GM12878 (cell line): ENCODE measurements around the gene AP5Z1. TPM values are rescaled to one million over a fixed set of nuclear protein-coding genes. Genes with fewer than 3 reads are reported as not detected.

Experiments used
- ASH2L ChIP-seq: fragments of 300-600, 200-600 bp; sonication (generic); IDR thresholded peaks from 2 replicates; pipeline ENCODE4 v1.6.1; 2017; ENCODE audit warnings: low read depth, mild to moderate bottlenecking, borderline replicate concordance
- CHD1 ChIP-seq: IDR thresholded peaks from 2 replicates; pipeline ENCODE4 v1.6.1; 2012; ENCODE audit warnings: low read depth, low read length, improper control_type of control experiment
- ESRRA ChIP-seq: IDR thresholded peaks from 2 replicates; pipeline ENCODE4 v1.6.1; 2012; ENCODE audit warnings: mild to moderate bottlenecking, low read length, improper control_type of control experiment
- ETV6 ChIP-seq, 2 experiments: fragments of 450-650 bp in 1 of 2; IDR thresholded peaks in 1 of 2; conservative IDR thresholded peaks in 1 of 2; 2 replicates each; pipeline ENCODE4 v1.6.1; 2014; ENCODE audit warnings: antibody characterized with exemption in 1 of 2, borderline replicate concordance in 1 of 2, low read depth in 1 of 2, mild to moderate bottlenecking in 1 of 2, moderate library complexity in 1 of 2
- GATAD2B ChIP-seq: fragments of 450-650 bp; conservative IDR thresholded peaks from 2 replicates; pipeline ENCODE4 v1.6.1; 2017; ENCODE audit warnings: low read depth, mild to moderate bottlenecking, moderate library complexity
- IRF3 ChIP-seq: fragments of 450-650 bp; IDR thresholded peaks from 2 replicates; pipeline ENCODE4 v1.6.1; 2014; ENCODE audit warnings: mild to moderate bottlenecking
- MEF2B ChIP-seq: fragments of 450-650 bp; IDR thresholded peaks from 2 replicates; pipeline ENCODE4 v1.6.1; 2018; ENCODE audit warnings: mild to moderate bottlenecking, moderate library complexity; ENCODE audit not compliant: partially characterized antibody, poor library complexity, severe bottlenecking
- MLLT1 ChIP-seq: fragments of 450-650 bp; IDR thresholded peaks from 2 replicates; pipeline ENCODE4 v1.6.1; 2016; ENCODE audit warnings: mild to moderate bottlenecking
- MTA3 ChIP-seq: IDR thresholded peaks from 2 replicates; pipeline ENCODE4 v1.6.1; 2012; ENCODE audit warnings: low read length, inconsistent platforms, borderline replicate concordance
- PAX8 ChIP-seq: fragments of 450-650 bp; IDR thresholded peaks from 2 replicates; pipeline ENCODE4 v1.6.1; 2017; ENCODE audit warnings: mild to moderate bottlenecking, moderate library complexity
- PBX3 ChIP-seq: IDR thresholded peaks from 2 replicates; pipeline ENCODE4 v1.6.1; 2011; ENCODE audit warnings: mild to moderate bottlenecking, low read depth, low read length, moderate library complexity; ENCODE audit not compliant: insufficient replicate concordance
- SIX5 ChIP-seq: IDR thresholded peaks from 2 replicates; pipeline ENCODE4 v1.6.1; 2011; ENCODE audit warnings: mild to moderate bottlenecking, low read depth, low read length, moderate library complexity; ENCODE audit not compliant: severe bottlenecking
- SPI1 ChIP-seq: IDR thresholded peaks from 2 replicates; pipeline ENCODE4 v1.6.1; 2011; ENCODE audit warnings: low read depth, mild to moderate bottlenecking, low read length, moderate library complexity, borderline replicate concordance; ENCODE audit not compliant: insufficient read depth
- TAF1 ChIP-seq: IDR thresholded peaks from 2 replicates; pipeline ENCODE4 v1.6.1; 2011; ENCODE audit warnings: mild to moderate bottlenecking, low read depth, low read length, borderline replicate concordance
- TCF3 ChIP-seq: IDR thresholded peaks from 2 replicates; pipeline ENCODE4 v1.6.1; 2012; ENCODE audit warnings: low read depth, mild to moderate bottlenecking, low read length, borderline replicate concordance; ENCODE audit not compliant: insufficient read depth
- polyA plus RNA-seq, 11 experiments: library from polyadenylated mRNA; depleted of rRNA in 4 of 11; unstranded in 6 of 11; stranded (reverse) in 5 of 11; fragments of >200 nt; fragmentation: Nextera tagmentation in 4 of 11; fragmentation: Illumina TruSeq in 1 of 11; extraction: Ambion mirVana in 4 of 11; extraction: Trizol in 1 of 11; gene quantifications; 1 replicate in 1 of 11; 2 replicates in 10 of 11; pipeline versions ENCODE4 v1.2.1 to v1.2.3, GENCODE V29; 2011 to 2016; ENCODE audit warnings: inconsistent platforms in 2 of 11, missing spikeins in 2 of 11, low read depth in 1 of 11
- total RNA-seq, 4 experiments: library from RNA; depleted of rRNA in 3 of 4; stranded (reverse); fragments of >200 nt in 3 of 4; fragmentation: Illumina TruSeq in 1 of 4; extraction: Trizol in 1 of 4; gene quantifications; 2 replicates each; pipeline versions ENCODE4 v1.2.1 to v1.2.3, GENCODE V29; 2013 to 2021
- TF ChIP-seq, protein P1 (sequence below): fragments of 450-650 bp; formaldehyde crosslinking; IDR thresholded peaks from 2 replicates; pipeline ENCODE4 v1.4.0; 2022; ENCODE audit warnings: mild to moderate bottlenecking, moderate library complexity
- TF ChIP-seq, protein P2 (sequence below): fragments of 450-650 bp; IDR thresholded peaks from 2 replicates; pipeline ENCODE4 v1.6.1; 2017; ENCODE audit warnings: mild to moderate bottlenecking, low read depth, inconsistent platforms; ENCODE audit not compliant: poor library complexity, severe bottlenecking

The AP5Z1 gene
- total and polyA plus RNA-seq, 10 of the 15 experiments (the other 5 are each of a cell fraction or from before 2014, with no cell fraction given): 0.37 to 43.4 (median 19.4) TPM

GRCh38 chr7:4775250-4775847, at the start of gene AP5Z1 (continued):
- peak; percentile 29 for TF ChIP-seq SIX5
- TF ChIP-seq TCF3: 0 out of 2 replicates have a peak, but pooled peaks have one; percentile 8
- TF ChIP-seq, protein P1, sequence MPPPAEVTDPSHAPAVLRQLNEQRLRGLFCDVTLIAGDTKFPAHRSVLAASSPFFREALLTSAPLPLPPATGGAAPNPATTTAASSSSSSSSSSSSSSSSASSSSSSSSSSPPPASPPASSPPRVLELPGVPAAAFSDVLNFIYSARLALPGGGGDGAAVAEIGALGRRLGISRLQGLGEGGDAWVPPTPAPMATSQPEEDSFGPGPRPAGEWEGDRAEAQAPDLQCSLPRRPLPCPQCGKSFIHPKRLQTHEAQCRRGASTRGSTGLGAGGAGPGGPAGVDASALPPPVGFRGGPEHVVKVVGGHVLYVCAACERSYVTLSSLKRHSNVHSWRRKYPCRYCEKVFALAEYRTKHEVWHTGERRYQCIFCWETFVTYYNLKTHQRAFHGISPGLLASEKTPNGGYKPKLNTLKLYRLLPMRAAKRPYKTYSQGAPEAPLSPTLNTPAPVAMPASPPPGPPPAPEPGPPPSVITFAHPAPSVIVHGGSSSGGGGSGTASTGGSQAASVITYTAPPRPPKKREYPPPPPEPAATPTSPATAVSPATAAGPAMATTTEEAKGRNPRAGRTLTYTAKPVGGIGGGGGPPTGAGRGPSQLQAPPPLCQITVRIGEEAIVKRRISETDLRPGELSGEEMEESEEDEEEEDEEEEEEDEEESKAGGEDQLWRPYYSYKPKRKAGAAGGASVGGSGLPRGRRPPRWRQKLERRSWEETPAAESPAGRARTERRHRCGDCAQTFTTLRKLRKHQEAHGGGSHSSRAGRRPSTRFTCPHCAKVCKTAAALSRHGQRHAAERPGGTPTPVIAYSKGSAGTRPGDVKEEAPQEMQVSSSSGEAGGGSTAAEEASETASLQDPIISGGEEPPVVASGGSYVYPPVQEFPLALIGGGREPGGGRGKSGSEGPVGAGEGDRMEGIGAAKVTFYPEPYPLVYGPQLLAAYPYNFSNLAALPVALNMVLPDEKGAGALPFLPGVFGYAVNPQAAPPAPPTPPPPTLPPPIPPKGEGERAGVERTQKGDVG: 0 out of 2 replicates have a peak, but pooled peaks have one; percentile 65
- TF ChIP-seq SPI1: no peak
- no peak for TF ChIP-seq MLLT1
- TF ChIP-seq ETV6 (conservative IDR thresholded peaks at IDR 0.05 in 1 of 2, IDR thresholded peaks at IDR 0.05 in 1 of 2; ENCODE audit: borderline replicate concordance in 1 of 2, low read depth in 1 of 2): peak in 1 of 2 experiments; percentile 2; a peak in 1 of 4 replicates
- TF ChIP-seq PBX3: peak; percentile 95
- no peak for TF ChIP-seq ESRRA
- TF ChIP-seq MEF2B: peak; percentile 84
- peak; percentile 99; the same call in 1 of the 2 replicates for TF ChIP-seq ASH2L
- TF ChIP-seq, protein P2, sequence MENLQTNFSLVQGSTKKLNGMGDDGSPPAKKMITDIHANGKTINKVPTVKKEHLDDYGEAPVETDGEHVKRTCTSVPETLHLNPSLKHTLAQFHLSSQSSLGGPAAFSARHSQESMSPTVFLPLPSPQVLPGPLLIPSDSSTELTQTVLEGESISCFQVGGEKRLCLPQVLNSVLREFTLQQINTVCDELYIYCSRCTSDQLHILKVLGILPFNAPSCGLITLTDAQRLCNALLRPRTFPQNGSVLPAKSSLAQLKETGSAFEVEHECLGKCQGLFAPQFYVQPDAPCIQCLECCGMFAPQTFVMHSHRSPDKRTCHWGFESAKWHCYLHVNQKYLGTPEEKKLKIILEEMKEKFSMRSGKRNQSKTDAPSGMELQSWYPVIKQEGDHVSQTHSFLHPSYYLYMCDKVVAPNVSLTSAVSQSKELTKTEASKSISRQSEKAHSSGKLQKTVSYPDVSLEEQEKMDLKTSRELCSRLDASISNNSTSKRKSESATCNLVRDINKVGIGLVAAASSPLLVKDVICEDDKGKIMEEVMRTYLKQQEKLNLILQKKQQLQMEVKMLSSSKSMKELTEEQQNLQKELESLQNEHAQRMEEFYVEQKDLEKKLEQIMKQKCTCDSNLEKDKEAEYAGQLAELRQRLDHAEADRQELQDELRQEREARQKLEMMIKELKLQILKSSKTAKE: no peak
- 0 out of 2 replicates have a peak, but pooled peaks have one; percentile 27 for TF ChIP-seq CHD1
- peak; percentile 81; the same call in 1 of the 2 replicates for TF ChIP-seq GATAD2B
- TF ChIP-seq PAX8: no peak; the same call in 1 of the 2 replicates
- peak; percentile 75 for TF ChIP-seq TAF1
- peak; percentile 90 for TF ChIP-seq IRF3
- no peak for TF ChIP-seq MTA3
